SK-N-SH (cell line): ENCODE results near the gene FLRT2. TPM values are rescaled to one million over a fixed set of nuclear protein-coding genes. Genes with fewer than 3 reads are reported as not detected.

ENCODE experiments used
- CTCF ChIA-PET: fragments of 300-600, 350-600 bp; formaldehyde crosslinking; extraction: SDS; loops from one replicate; lab custom pipeline; 2021; lab: Yijun Ruan, JAX
- POLR2A ChIA-PET: fragments of 350-600 bp; sonication (Branson Sonifier 250); formaldehyde crosslinking; extraction: SDS; loops from one replicate; lab custom pipeline; 2020; ENCODE audit warnings: antibody characterized with exemption, inconsistent platforms; lab: Yijun Ruan, JAX
- DNase-seq: peaks from one replicate; pipeline ENCODE4 v3.0.0; 2012
- H2AFZ ChIP-seq: fragments of 200-600 bp; sonication (generic); 2 replicates; pipeline ENCODE4 v1.8.1; 2016; ENCODE audit warnings: antibody characterized with exemption, mild to moderate bottlenecking, low read depth
- H3F3A ChIP-seq: fragments of 200-600 bp; sonication (generic); replicated peaks from 2 replicates; pipeline ENCODE3; 2016; ENCODE audit warnings: antibody characterized with exemption, mild to moderate bottlenecking; ENCODE audit not compliant: insufficient read depth
- H3K27ac ChIP-seq, 2 experiments: fragments of 200-500 bp in 1 of 2; fragments of 200-600 bp in 1 of 2; sonication (Bioruptor generic) in 1 of 2; sonication (generic), shearing (Covaris generic) in 1 of 2; 2 replicates each; pipeline versions ENCODE4 v1.5.1 to v1.6.1; 2014 to 2016; ENCODE audit warnings: low read depth in 2 of 2, inconsistent platforms in 1 of 2, low read length in 1 of 2, mild to moderate bottlenecking in 1 of 2, mixed read lengths in 1 of 2
- H3K27me3 ChIP-seq: fragments of 200-600 bp; sonication (generic), shearing (Covaris generic); 2 replicates; pipeline ENCODE4 v1.6.1; 2016; ENCODE audit warnings: mixed run types; ENCODE audit not compliant: insufficient read depth
- H3K36me3 ChIP-seq, 2 experiments: fragments of 200-500 bp in 1 of 2; fragments of 200-600 bp in 1 of 2; sonication (Bioruptor generic) in 1 of 2; sonication (generic) in 1 of 2; replicated peaks in 1 of 2; 2 replicates each; pipeline versions ENCODE3 to v1.5.1; 2014 to 2016; ENCODE audit warnings: low read length in 1 of 2, mild to moderate bottlenecking in 1 of 2; ENCODE audit not compliant: insufficient read depth in 2 of 2, control insufficient read depth in 1 of 2
- H3K4me1 ChIP-seq, 2 experiments: fragments of 200-500 bp in 1 of 2; fragments of 200-600 bp in 1 of 2; sonication (Bioruptor generic) in 1 of 2; sonication (generic), shearing (Covaris generic) in 1 of 2; 2 replicates each; pipeline versions ENCODE4 v1.5.1 to v1.6.1; 2014 to 2016; ENCODE audit warnings: low read depth in 1 of 2, low read length in 1 of 2, mixed run types in 1 of 2; ENCODE audit not compliant: insufficient read depth in 2 of 2, control insufficient read depth in 1 of 2
- H3K4me2 ChIP-seq: fragments of 200-600 bp; sonication (generic), shearing (Covaris generic); 2 replicates; pipeline ENCODE4 v1.6.1; 2017; ENCODE audit warnings: mixed run types
- H3K4me3 ChIP-seq, 2 experiments: fragments of 200-500 bp in 1 of 2; fragments of 200-600 bp in 1 of 2; sonication (Bioruptor generic) in 1 of 2; sonication (generic), shearing (Covaris generic) in 1 of 2; 2 replicates each; pipeline versions ENCODE4 v1.5.1 to v1.8.1; 2014 to 2016; ENCODE audit warnings: low read depth in 2 of 2, inconsistent platforms in 1 of 2, low read length in 1 of 2, mild to moderate bottlenecking in 1 of 2, mixed read lengths in 1 of 2, moderate library complexity in 1 of 2
- H3K79me2 ChIP-seq: fragments of 200-600 bp; sonication (generic); 2 replicates; pipeline ENCODE4 v1.8.1; 2017; ENCODE audit warnings: mild to moderate bottlenecking; ENCODE audit not compliant: insufficient read depth
- H3K9ac ChIP-seq: fragments of 200-600 bp; sonication (generic); 2 replicates; pipeline ENCODE4 v1.6.1; 2017; ENCODE audit warnings: mixed run types
- H3K9me2 ChIP-seq: fragments of 200-600 bp; sonication (generic); 2 replicates; pipeline ENCODE4 v1.6.1; 2017; ENCODE audit warnings: mixed run types
- H3K9me3 ChIP-seq: fragments of 200-600 bp; sonication (generic); 2 replicates; pipeline ENCODE4 v1.6.1; 2017; ENCODE audit warnings: mixed run types, mild to moderate bottlenecking, moderate library complexity
- H4K20me1 ChIP-seq: fragments of 200-600 bp; sonication (generic); 2 replicates; pipeline ENCODE4 v1.6.1; 2017; ENCODE audit warnings: mild to moderate bottlenecking, mixed run types; ENCODE audit not compliant: insufficient read depth
- FOXM1 ChIP-seq: IDR thresholded peaks from 2 replicates; pipeline ENCODE4 v1.4.0; 2012; ENCODE audit warnings: low read depth, mild to moderate bottlenecking
- IRF3 ChIP-seq: fragments of 150-350 bp; IDR thresholded peaks from 2 replicates; pipeline ENCODE4 v1.6.1; 2016; ENCODE audit warnings: mild to moderate bottlenecking, low read depth, low read length
- JUND ChIP-seq: IDR thresholded peaks from 2 replicates; pipeline ENCODE4 v1.4.0; 2012
- MEF2A ChIP-seq: IDR thresholded peaks from 2 replicates; pipeline ENCODE4 v1.4.0; 2012; ENCODE audit warnings: low read depth, borderline replicate concordance
- NFIC ChIP-seq: IDR thresholded peaks from 2 replicates; pipeline ENCODE4 v1.4.0; 2012; ENCODE audit warnings: borderline replicate concordance
- NRF1 ChIP-seq: IDR thresholded peaks from 2 replicates; pipeline ENCODE4 v1.6.1; 2012; ENCODE audit warnings: low read depth, mild to moderate bottlenecking, low read length
- PBX3 ChIP-seq: IDR thresholded peaks from 2 replicates; pipeline ENCODE4; 2012
- RFX5 ChIP-seq: IDR thresholded peaks from 2 replicates; pipeline ENCODE4 v1.6.1; 2012; ENCODE audit warnings: mild to moderate bottlenecking, improper control_type of control experiment, low read length
- SIN3A ChIP-seq: IDR thresholded peaks from 2 replicates; pipeline ENCODE4 v1.6.1; 2012; ENCODE audit warnings: low read depth, mild to moderate bottlenecking, low read length, moderate library complexity, borderline replicate concordance
- TAF1 ChIP-seq: IDR thresholded peaks from 2 replicates; pipeline ENCODE4 v1.6.1; 2012; ENCODE audit warnings: low read depth, mild to moderate bottlenecking, low read length, moderate library complexity, borderline replicate concordance
- TEAD4 ChIP-seq: IDR thresholded peaks from 2 replicates; pipeline ENCODE4 v1.4.0; 2012; ENCODE audit warnings: mild to moderate bottlenecking, borderline replicate concordance; ENCODE audit not compliant: insufficient read depth
- YY1 ChIP-seq: IDR thresholded peaks from 2 replicates; pipeline ENCODE4 v1.4.0; 2012; ENCODE audit warnings: low read depth, mild to moderate bottlenecking
- ZBTB33 ChIP-seq: IDR thresholded peaks from 2 replicates; pipeline ENCODE4 v1.4.0; 2012; ENCODE audit warnings: low read depth, borderline replicate concordance
- WGBS: methylation state at CpG from one replicate; pipeline ENCODE4 v1.1.6; 2017; ENCODE audit warnings: low lambda C conversion rate; 5-methylcytosine and 5-hydroxymethylcytosine counted together
- polyA plus RNA-seq, 3 experiments: library from polyadenylated mRNA; depleted of rRNA; stranded (reverse); fragments of >200 nt; gene quantifications; 2 replicates each; pipeline ENCODE4 v1.2.3, GENCODE V29; 2012
- TF ChIP-seq, protein P1 (sequence below): fragments of 150-350 bp; IDR thresholded peaks from 2 replicates; pipeline ENCODE4 v1.6.1; 2017; ENCODE audit warnings: antibody characterized with exemption, low read length, low read depth, borderline replicate concordance
- TF ChIP-seq, protein P2 (sequence below): IDR thresholded peaks from 2 replicates; pipeline ENCODE4 v1.4.0; 2012; ENCODE audit warnings: low read depth, borderline replicate concordance

The FLRT2 gene
- polyA plus RNA-seq, 1 of the 3 experiments (the other 2 are of a cell fraction): 10.8 TPM

DNA sequence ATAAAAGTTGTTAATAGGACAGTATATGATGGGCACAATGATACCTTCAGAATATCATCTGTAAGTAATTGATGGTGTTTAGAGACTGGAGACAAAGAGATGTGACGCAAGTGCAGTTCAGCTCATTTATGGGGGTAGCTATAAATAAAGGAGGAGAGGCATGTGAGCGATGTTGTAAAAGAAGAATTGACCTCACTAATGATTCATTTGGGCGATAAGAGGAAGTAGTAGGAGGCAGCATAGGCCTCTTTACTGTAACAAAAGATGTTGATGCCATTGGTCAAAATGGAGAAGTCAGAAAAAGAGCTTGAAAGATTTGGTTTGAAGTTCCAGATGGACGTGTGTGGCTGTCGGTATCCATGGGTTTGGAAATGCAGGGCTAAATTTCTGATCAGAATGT lies 70.0 kb downstream of the FLRT2 start:
- peaks cover 15% of the 10 kb centered on the region for H3F3A ChIP-seq
- H3K36me3 ChIP-seq: no peaks in the 10 kb centered on the region
- POLR2A ChIA-PET: no interaction called here
- CTCF ChIA-PET: no interaction called here
- peaks cover 31% of the 10 kb centered on the region; the same call in 1 of the 2 replicates for H3K79me2 ChIP-seq
- no peaks in the 10 kb centered on the region for H3K9me3 ChIP-seq
- no peak overlapping the region for H3K4me2 ChIP-seq
- H3K27ac ChIP-seq: no peak overlapping the region
- no peak overlapping the region for H2AFZ ChIP-seq
- H3K4me3 ChIP-seq: no peak overlapping the region
- H3K27me3 ChIP-seq: no peaks in the 10 kb centered on the region
- H3K9ac ChIP-seq: no peak overlapping the region
- no peaks in the 10 kb centered on the region for H3K9me2 ChIP-seq
- peaks cover 0 to 16% of the 10 kb centered on the region in 2 experiments; a peak in 1 of 4 replicates for H3K4me1 ChIP-seq
- no peak for TF ChIP-seq PBX3
- TF ChIP-seq ZBTB33: no peak
- no peak for TF ChIP-seq TAF1
- no peak for TF ChIP-seq SIN3A
- no peak for TF ChIP-seq IRF3
- 63% methylated on average over 5 of the region's 5 CpGs for WGBS
- no peaks in the 10 kb centered on the region for H4K20me1 ChIP-seq
- DNase-seq: no peak

- Histone ChIP-seq H2AFZ (no peak overlapping the region), H3K4me1 (peaks cover 0 to 16% of the 10 kb centered on the region in 2 experiments; a peak in 1 of 4 replicates), H3K4me2 (no peak overlapping the region), H3K9me3 (no peaks in the 10 kb centered on the region), H3K36me3 (no peaks in the 10 kb centered on the region), H3K4me3 (no peak overlapping the region), H3F3A (peaks cover 10% of the 10 kb centered on the region), H3K27ac (no peak overlapping the region), H3K27me3 (no peaks in the 10 kb centered on the region), H4K20me1 (no peaks in the 10 kb centered on the region), H3K9me2 (no peaks in the 10 kb centered on the region), H3K79me2 (peaks cover 28% of the 10 kb centered on the region; the same call in 1 of the 2 replicates), H3K9ac (no peak overlapping the region)
- ChIA-PET POLR2A (no interaction called here), CTCF (interaction anchor here (0.8 kb wide), 1 partner anchor 11 kb away, joined by 4 read pairs; no protein-coding TSS in a partner anchor)
- no peak for DNase-seq
- 33% methylated on average over 1 of the region's 1 CpG for WGBS
- TF ChIP-seq NFIC (no peak), MEF2A (no peak), JUND (no peak), YY1 (no peak), IRF3 (no peak), RFX5 (no peak), FOXM1 (no peak), NRF1 (no peak), TEAD4 (no peak)
- TF ChIP-seq, protein P1, sequence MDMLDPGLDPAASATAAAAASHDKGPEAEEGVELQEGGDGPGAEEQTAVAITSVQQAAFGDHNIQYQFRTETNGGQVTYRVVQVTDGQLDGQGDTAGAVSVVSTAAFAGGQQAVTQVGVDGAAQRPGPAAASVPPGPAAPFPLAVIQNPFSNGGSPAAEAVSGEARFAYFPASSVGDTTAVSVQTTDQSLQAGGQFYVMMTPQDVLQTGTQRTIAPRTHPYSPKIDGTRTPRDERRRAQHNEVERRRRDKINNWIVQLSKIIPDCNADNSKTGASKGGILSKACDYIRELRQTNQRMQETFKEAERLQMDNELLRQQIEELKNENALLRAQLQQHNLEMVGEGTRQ: no peak
- TF ChIP-seq, protein P2, sequence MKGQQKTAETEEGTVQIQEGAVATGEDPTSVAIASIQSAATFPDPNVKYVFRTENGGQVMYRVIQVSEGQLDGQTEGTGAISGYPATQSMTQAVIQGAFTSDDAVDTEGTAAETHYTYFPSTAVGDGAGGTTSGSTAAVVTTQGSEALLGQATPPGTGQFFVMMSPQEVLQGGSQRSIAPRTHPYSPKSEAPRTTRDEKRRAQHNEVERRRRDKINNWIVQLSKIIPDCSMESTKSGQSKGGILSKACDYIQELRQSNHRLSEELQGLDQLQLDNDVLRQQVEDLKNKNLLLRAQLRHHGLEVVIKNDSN: no peak
Measured at GRCh38 chr14:85601246-85601645, 71.3 kb downstream of the FLRT2 start.
